ENCODE data around the gene CACNG4.

DNA sequence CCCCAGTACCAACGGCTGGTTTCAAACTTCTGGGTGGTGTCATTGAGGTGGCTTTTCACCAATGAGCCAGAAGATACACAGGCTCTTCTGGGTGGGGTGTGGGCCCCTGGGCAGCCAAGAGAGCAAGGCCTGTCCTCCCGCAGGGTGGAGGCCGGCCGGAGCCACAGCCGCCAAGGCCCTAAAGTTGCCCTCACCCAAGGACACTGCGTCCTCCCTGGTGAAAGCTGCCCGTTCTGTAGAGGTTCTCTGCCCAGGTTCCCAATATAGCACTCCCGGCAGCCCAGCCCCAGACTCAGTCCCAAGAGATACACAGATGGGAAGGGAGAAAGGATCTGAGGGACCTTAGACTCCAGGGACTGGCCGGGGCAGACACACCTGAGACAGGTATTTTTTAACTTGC lies 69.1 kb downstream of the CACNG4 start:
- no peak for TF ChIP-seq CTCF (conservative IDR thresholded peaks at IDR 0.05)
- TF ChIP-seq EZH2 (IDR thresholded peaks at IDR 0.05; ENCODE audit: low read depth), result no peak

All from PC-9 (cell line).